Liver (tissue), 9 donors: Measurements from ENCODE around the gene RNASEH2A. TPM values are rescaled to one million over a fixed set of nuclear protein-coding genes. Genes with fewer than 3 reads are reported as not detected.

Experiments
- DNase-seq: peaks from one replicate; pipeline ENCODE4 v3.0.0-alpha.2; 2017; ENCODE audit warnings: low spot score
- H3K27ac ChIP-seq, 2 donors: one replicate each; pipeline ENCODE4 v1.7.0; 2013; ENCODE audit warnings: inconsistent platforms in 2 of 2, low read length in 2 of 2, control low read depth in 1 of 2, low read depth in 1 of 2, mild to moderate bottlenecking in 1 of 2
- H3K27me3 ChIP-seq, 4 donors: one replicate each; pipeline versions ENCODE4 v1.6.1 to v1.7.0; 2013; ENCODE audit warnings: low read length in 3 of 4, inconsistent platforms in 1 of 4, mild to moderate bottlenecking in 1 of 4, moderate library complexity in 1 of 4; ENCODE audit not compliant: control insufficient read depth in 4 of 4, insufficient read depth in 4 of 4
- H3K36me3 ChIP-seq, 4 donors: one replicate each; pipeline versions ENCODE4 v1.6.1 to v1.7.0; 2013; ENCODE audit warnings: low read length in 3 of 4, mild to moderate bottlenecking in 3 of 4, low read depth in 1 of 4, moderate library complexity in 1 of 4; ENCODE audit not compliant: control insufficient read depth in 4 of 4, insufficient read depth in 3 of 4
- H3K4me1 ChIP-seq, 4 donors: one replicate each; pipeline versions ENCODE4 v1.6.1 to v1.7.0; 2013; ENCODE audit warnings: low read length in 3 of 4, mild to moderate bottlenecking in 3 of 4, moderate library complexity in 1 of 4; ENCODE audit not compliant: control insufficient read depth in 4 of 4, insufficient read depth in 4 of 4
- H3K4me3 ChIP-seq, 3 donors: one replicate each; pipeline versions ENCODE4 v1.6.1 to v1.7.0; 2013; ENCODE audit warnings: low read length in 3 of 3, control low read depth in 1 of 3, low read depth in 1 of 3, mild to moderate bottlenecking in 1 of 3
- H3K9ac ChIP-seq, 2 donors: one replicate each; pipeline ENCODE4 v1.7.0; 2013; ENCODE audit warnings: low read length in 2 of 2, mild to moderate bottlenecking in 2 of 2, moderate library complexity in 2 of 2, control low read depth in 1 of 2, low read depth in 1 of 2
- H3K9me3 ChIP-seq, 4 donors: one replicate each; pipeline versions ENCODE4 v1.6.1 to v1.7.0; 2013; ENCODE audit warnings: low read length in 3 of 4; ENCODE audit not compliant: control insufficient read depth in 4 of 4
- CTCF ChIP-seq: fragments of 150-350 bp; IDR thresholded peaks from 2 replicates; pipeline ENCODE4 v1.5.1; 2017; ENCODE audit warnings: improper control_type of control experiment, low read depth, low read length; ENCODE audit not compliant: missing input control
- EGR1 ChIP-seq, 2 donors: IDR thresholded peaks; 2 replicates each; pipeline ENCODE4 v1.6.1; 2016 to 2018; ENCODE audit warnings: antibody characterized with exemption in 2 of 2, low read depth in 2 of 2
- FOXA2 ChIP-seq: IDR thresholded peaks from 2 replicates; pipeline ENCODE4 v1.6.1; 2016; ENCODE audit warnings: antibody characterized with exemption
- GABPA ChIP-seq, 2 donors: IDR thresholded peaks in 1 of 2; conservative IDR thresholded peaks in 1 of 2; 2 replicates each; pipeline ENCODE4 v1.6.1; 2016; ENCODE audit warnings: antibody characterized with exemption in 2 of 2, mild to moderate bottlenecking in 1 of 2, moderate library complexity in 1 of 2
- HNF4G ChIP-seq: IDR thresholded peaks from 2 replicates; pipeline ENCODE4 v1.6.1; 2016; ENCODE audit warnings: antibody characterized with exemption
- JUND ChIP-seq, 2 donors: IDR thresholded peaks; 2 replicates each; pipeline ENCODE4 v1.6.1; 2016; ENCODE audit warnings: antibody characterized with exemption in 2 of 2
- NR2F2 ChIP-seq: IDR thresholded peaks from 2 replicates; pipeline ENCODE4 v1.6.1; 2016; ENCODE audit warnings: antibody characterized with exemption
- RAD21 ChIP-seq, 2 donors: IDR thresholded peaks; 2 replicates each; pipeline ENCODE4 v1.6.1; 2016; ENCODE audit warnings: antibody characterized with exemption in 2 of 2, mild to moderate bottlenecking in 2 of 2
- RXRA ChIP-seq, 2 donors: IDR thresholded peaks; 2 replicates each; pipeline ENCODE4 v1.6.1; 2017 to 2018; ENCODE audit warnings: antibody characterized with exemption in 2 of 2, mild to moderate bottlenecking in 1 of 2
- SP1 ChIP-seq: IDR thresholded peaks from 2 replicates; pipeline ENCODE4 v1.6.1; 2018; ENCODE audit warnings: antibody characterized with exemption, mild to moderate bottlenecking
- TAF1 ChIP-seq: conservative IDR thresholded peaks from 2 replicates; pipeline ENCODE4 v1.6.1; 2016; ENCODE audit warnings: antibody characterized with exemption, mild to moderate bottlenecking
- YY1 ChIP-seq: IDR thresholded peaks from 2 replicates; pipeline ENCODE4 v1.6.1; 2016; ENCODE audit warnings: antibody characterized with exemption, mild to moderate bottlenecking
- ZBTB33 ChIP-seq: IDR thresholded peaks from 2 replicates; pipeline ENCODE4 v1.6.1; 2016; ENCODE audit warnings: antibody characterized with exemption
- WGBS: extraction: QIAGEN DNeasy Blood & Tissue Kit; methylation state at CpG from one replicate; pipeline ENCODE4 v1.1.7; 2013; 5-methylcytosine and 5-hydroxymethylcytosine counted together
- polyA plus RNA-seq, 2 donors: library from polyadenylated mRNA; stranded (reverse) in 1 of 2; unstranded in 1 of 2; fragments of 200-250 nt in 1 of 2; fragments of >200 nt in 1 of 2; fragmentation: Nextera tagmentation in 1 of 2; extraction: Ambion mirVana in 1 of 2; gene quantifications; one replicate each; pipeline versions ENCODE4 v1.2.1 to v1.2.3, GENCODE V29; 2013 to 2015
- total RNA-seq, 2 donors: library from RNA; depleted of rRNA; stranded (reverse); fragments of >200 nt; gene quantifications; one replicate each; pipeline ENCODE4 v1.2.3, GENCODE V29; 2014
- TF ChIP-seq, protein P1 (sequence below): IDR thresholded peaks from 2 replicates; pipeline ENCODE4 v1.6.1; 2016; ENCODE audit warnings: antibody characterized with exemption, mild to moderate bottlenecking
- TF ChIP-seq, protein P2 (sequence below): IDR thresholded peaks from 2 replicates; pipeline ENCODE4 v1.6.1; 2016; ENCODE audit warnings: antibody characterized with exemption
- TF ChIP-seq, protein P3 (sequence below): IDR thresholded peaks from 2 replicates; pipeline ENCODE4 v1.6.1; 2016; ENCODE audit warnings: antibody characterized with exemption
- donor health status: healthy.
- donor health status: healthy.
- donor health status: healthy.
- donor health status: healthy.
- donor health status: healthy.

The RNASEH2A gene
- total and polyA plus RNA-seq, 4 donors, result 1.8 to 17.5 (median 3.5) TPM

DNA sequence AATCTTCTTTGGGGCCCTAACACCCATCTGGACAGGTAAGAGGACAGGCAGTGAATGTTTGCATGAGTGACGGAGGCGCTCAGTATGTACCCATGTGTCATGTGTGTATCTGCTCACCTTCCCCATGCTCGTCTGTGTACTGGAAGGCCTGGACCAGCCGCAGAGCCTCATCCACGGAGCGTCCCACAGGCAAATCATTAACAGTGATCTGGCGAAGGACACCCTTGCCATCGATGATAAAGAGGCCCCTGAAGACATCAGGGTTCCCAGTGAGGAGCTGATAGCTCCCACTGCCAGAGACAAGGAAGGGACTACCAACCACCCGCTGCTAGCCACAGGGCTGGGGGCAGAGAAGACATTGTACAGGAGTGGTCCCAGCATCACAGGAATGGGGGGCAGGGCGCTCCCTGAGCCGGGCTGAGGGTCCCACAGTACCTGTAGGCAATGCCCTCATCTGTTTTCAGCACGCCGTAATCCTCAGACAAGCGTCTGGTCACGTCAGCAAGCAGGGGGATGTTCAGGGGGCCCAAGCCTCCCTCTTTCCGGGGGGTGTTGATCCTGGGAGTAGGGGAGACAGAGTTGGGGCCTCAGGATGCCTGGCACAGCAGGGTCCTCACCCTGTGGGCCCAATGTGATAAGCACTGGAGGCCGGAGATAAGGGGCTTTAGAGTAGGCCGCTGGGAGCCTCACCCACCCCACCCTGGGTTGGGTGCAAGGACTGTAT lies 6.5 kb upstream of the RNASEH2A start:
- H3K4me3 ChIP-seq, result no peak overlapping the region
- peaks cover 0 to 33% (median 21%) of the 10 kb centered on the region in 4 donors for H3K4me1 ChIP-seq
- H3K9ac ChIP-seq, result no peak overlapping the region
- peak; percentile 81 for DNase-seq
- WGBS, result 82% methylated on average over 18 of the region's 18 CpGs
- no peaks in the 10 kb centered on the region for H3K9me3 ChIP-seq
- no peak for TF ChIP-seq RXRA (IDR thresholded peaks at IDR 0.05)
- no peak for TF ChIP-seq ZBTB33
- TF ChIP-seq, protein P1, sequence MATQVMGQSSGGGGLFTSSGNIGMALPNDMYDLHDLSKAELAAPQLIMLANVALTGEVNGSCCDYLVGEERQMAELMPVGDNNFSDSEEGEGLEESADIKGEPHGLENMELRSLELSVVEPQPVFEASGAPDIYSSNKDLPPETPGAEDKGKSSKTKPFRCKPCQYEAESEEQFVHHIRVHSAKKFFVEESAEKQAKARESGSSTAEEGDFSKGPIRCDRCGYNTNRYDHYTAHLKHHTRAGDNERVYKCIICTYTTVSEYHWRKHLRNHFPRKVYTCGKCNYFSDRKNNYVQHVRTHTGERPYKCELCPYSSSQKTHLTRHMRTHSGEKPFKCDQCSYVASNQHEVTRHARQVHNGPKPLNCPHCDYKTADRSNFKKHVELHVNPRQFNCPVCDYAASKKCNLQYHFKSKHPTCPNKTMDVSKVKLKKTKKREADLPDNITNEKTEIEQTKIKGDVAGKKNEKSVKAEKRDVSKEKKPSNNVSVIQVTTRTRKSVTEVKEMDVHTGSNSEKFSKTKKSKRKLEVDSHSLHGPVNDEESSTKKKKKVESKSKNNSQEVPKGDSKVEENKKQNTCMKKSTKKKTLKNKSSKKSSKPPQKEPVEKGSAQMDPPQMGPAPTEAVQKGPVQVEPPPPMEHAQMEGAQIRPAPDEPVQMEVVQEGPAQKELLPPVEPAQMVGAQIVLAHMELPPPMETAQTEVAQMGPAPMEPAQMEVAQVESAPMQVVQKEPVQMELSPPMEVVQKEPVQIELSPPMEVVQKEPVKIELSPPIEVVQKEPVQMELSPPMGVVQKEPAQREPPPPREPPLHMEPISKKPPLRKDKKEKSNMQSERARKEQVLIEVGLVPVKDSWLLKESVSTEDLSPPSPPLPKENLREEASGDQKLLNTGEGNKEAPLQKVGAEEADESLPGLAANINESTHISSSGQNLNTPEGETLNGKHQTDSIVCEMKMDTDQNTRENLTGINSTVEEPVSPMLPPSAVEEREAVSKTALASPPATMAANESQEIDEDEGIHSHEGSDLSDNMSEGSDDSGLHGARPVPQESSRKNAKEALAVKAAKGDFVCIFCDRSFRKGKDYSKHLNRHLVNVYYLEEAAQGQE, result no peak
- TF ChIP-seq NR2F2, result no peak
- no peak for TF ChIP-seq FOXA2
- TF ChIP-seq JUND (IDR thresholded peaks at IDR 0.05), result no peak
- TF ChIP-seq HNF4G, result no peak
- no peak for TF ChIP-seq SP1
- TF ChIP-seq CTCF, result no peak
- TF ChIP-seq, protein P2, sequence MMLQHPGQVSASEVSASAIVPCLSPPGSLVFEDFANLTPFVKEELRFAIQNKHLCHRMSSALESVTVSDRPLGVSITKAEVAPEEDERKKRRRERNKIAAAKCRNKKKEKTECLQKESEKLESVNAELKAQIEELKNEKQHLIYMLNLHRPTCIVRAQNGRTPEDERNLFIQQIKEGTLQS, result no peak
- no peak for TF ChIP-seq YY1
- no peak for TF ChIP-seq GABPA (IDR thresholded peaks at IDR 0.05 in 1 of 2, conservative IDR thresholded peaks at IDR 0.05 in 1 of 2)
- no peak for TF ChIP-seq EGR1 (IDR thresholded peaks at IDR 0.05; ENCODE audit: low read depth in 2 of 2)
- TF ChIP-seq, protein P3, sequence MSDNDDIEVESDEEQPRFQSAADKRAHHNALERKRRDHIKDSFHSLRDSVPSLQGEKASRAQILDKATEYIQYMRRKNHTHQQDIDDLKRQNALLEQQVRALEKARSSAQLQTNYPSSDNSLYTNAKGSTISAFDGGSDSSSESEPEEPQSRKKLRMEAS, result no peak
- no peak for TF ChIP-seq RAD21 (IDR thresholded peaks at IDR 0.05)
- TF ChIP-seq TAF1, result no peak
- H3K27ac ChIP-seq, result no peak overlapping the region
- H3K36me3 ChIP-seq, result peaks cover 0 to 6% (median 1%) of the 10 kb centered on the region in 4 donors
- H3K27me3 ChIP-seq, result no peaks in the 10 kb centered on the region
